Measurements from ENCODE around the gene CDC27. TPM values are rescaled to one million over a fixed set of nuclear protein-coding genes. Genes with fewer than 3 reads are reported as not detected.
A peak's percentile ranks its signal among the peaks of the same experiment; 100 is the strongest.

CDC27 gene
- total and polyA plus RNA-seq, 2 donors (not counting 3 experiments of a cell fraction or from before 2014, with no cell fraction given) = 76.1 to 172 TPM

DNA sequence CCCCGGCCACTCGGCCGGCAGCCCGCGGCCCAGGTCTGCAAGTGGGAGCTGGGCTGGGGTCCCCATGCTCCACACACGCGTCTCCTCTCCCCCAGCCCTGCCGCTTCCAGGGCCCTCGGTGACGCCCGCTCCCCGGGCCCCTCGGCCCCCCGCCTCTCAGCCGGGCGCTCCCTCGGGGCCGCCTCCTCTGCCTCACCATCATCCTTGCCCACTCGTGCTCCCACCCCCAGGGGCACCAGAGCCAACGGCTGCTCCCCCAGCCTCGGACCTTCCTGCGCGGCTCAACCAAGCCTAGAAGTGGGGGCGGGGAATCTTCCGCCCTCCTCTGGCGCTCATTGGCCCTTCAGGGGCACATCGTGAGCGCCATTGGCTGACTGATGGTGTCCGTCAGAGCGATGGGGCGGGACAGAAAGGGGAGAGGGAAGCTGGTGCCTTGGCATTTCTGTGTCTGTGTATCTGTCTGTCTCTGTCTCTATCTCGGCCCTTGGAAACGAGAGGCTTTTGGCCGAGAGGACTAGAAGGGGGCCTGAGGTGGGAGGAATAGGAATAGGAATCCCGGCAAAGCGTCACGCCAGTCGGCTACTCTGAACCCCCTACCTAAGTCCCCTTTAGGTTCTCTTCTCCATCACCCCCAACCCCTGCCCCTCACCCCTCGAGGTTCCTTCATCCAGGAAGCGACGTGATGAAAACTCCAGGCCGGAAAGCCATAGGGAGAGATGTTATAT, 88.9 kb downstream of the CDC27 start:
- peaks cover 14% of the 10 kb centered on the region for H3K79me2 ChIP-seq (ENCODE audit: control insufficient read depth, insufficient read depth, low read length)
- TF ChIP-seq EZH2 (IDR thresholded peaks at IDR 0.05; ENCODE audit: borderline replicate concordance, low read depth, low read length, severe bottlenecking) = no peak
- peak; percentile 49 for TF ChIP-seq POLR2A (IDR thresholded peaks at IDR 0.05; ENCODE audit: low read depth, low read length)
- no peak for TF ChIP-seq MYC (IDR thresholded peaks at IDR 0.05; ENCODE audit: low read depth, low read length)
- TF ChIP-seq POLR2AphosphoS5 (IDR thresholded peaks at IDR 0.05; ENCODE audit: insufficient read depth, low read depth, low read length) = peak; percentile 38
- TF ChIP-seq, protein P1, sequence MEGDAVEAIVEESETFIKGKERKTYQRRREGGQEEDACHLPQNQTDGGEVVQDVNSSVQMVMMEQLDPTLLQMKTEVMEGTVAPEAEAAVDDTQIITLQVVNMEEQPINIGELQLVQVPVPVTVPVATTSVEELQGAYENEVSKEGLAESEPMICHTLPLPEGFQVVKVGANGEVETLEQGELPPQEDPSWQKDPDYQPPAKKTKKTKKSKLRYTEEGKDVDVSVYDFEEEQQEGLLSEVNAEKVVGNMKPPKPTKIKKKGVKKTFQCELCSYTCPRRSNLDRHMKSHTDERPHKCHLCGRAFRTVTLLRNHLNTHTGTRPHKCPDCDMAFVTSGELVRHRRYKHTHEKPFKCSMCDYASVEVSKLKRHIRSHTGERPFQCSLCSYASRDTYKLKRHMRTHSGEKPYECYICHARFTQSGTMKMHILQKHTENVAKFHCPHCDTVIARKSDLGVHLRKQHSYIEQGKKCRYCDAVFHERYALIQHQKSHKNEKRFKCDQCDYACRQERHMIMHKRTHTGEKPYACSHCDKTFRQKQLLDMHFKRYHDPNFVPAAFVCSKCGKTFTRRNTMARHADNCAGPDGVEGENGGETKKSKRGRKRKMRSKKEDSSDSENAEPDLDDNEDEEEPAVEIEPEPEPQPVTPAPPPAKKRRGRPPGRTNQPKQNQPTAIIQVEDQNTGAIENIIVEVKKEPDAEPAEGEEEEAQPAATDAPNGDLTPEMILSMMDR (IDR thresholded peaks at IDR 0.05; ENCODE audit: extremely low read depth in 1 of 2, insufficient read depth in 1 of 2, low read depth in 1 of 2, low read length in 2 of 2) = no peak
- TF ChIP-seq GATA2 (IDR thresholded peaks at IDR 0.05; ENCODE audit: insufficient read depth, insufficient read length, low read depth, low read length) = no peak
- no peak for TF ChIP-seq MAX (IDR thresholded peaks at IDR 0.05; ENCODE audit: insufficient read depth, insufficient read length)
- no peak for TF ChIP-seq JUN (IDR thresholded peaks at IDR 0.05; ENCODE audit: borderline replicate concordance, insufficient read depth, insufficient read length, low read depth)
- no peak for TF ChIP-seq FOS (IDR thresholded peaks at IDR 0.05; ENCODE audit: borderline replicate concordance, insufficient read depth, low read length)
- DNase-seq (ENCODE audit: low read depth, low spot score) = peak; percentile 91
- H3K4me1 ChIP-seq (ENCODE audit: control insufficient read depth, extremely low read depth, insufficient read depth, low read length) = peaks cover 5% of the 10 kb centered on the region
- dilution Hi-C loops (cut with MboI; ENCODE audit: extremely low pct_ligation_motif_present, low sequenced_read_pairs) = no loop called here
- BruUV-seq (replicated peaks) = no TSS peak
- intact Hi-C loops (cut with micrococcal nuclease) = no loop called here
- ChIA-PET CTCF (no interaction called here), POLR2A (interaction anchor here (0.6 kb wide), 1 partner anchor 383 kb away, joined by 3 read pairs; no protein-coding TSS in a partner anchor)
- H3K9ac ChIP-seq (replicated peaks; ENCODE audit: extremely low read depth, insufficient read depth, low read length) = peak overlapping the region; percentile 80
- H3K27ac ChIP-seq (ENCODE audit: insufficient read depth, low read depth, low read length) = peak overlapping the region; percentile 24
- peak overlapping the region; percentile 61 to 86 (median 83) for H3K4me3 ChIP-seq (replicated peaks in 1 of 3; ENCODE audit: insufficient read depth in 1 of 3, low read depth in 1 of 3, low read length in 3 of 3)
- no peaks in the 10 kb centered on the region for H3K9me3 ChIP-seq (replicated peaks; ENCODE audit: control insufficient read depth, insufficient read depth, low read length)
- H3K27me3 ChIP-seq (ENCODE audit: control insufficient read depth in 2 of 2, insufficient read depth in 2 of 2, low read length in 2 of 2) = no peaks in the 10 kb centered on the region
- no peaks in the 10 kb centered on the region for H3K36me3 ChIP-seq (ENCODE audit: control insufficient read depth in 2 of 2, extremely low read depth in 1 of 2, insufficient read depth in 2 of 2, low read length in 2 of 2)
- H2AFZ ChIP-seq (ENCODE audit: low read depth, low read length) = peak overlapping the region; percentile 94
- FAIRE-seq = peak; percentile 87
- no peaks in the 10 kb centered on the region for H4K20me1 ChIP-seq (replicated peaks; ENCODE audit: control insufficient read depth, extremely low read depth, insufficient read depth, low read length)
- H3K9me1 ChIP-seq (replicated peaks; ENCODE audit: control insufficient read depth, extremely low read depth, insufficient read depth, low read length) = no peaks in the 10 kb centered on the region
- H3K4me2 ChIP-seq (ENCODE audit: insufficient read depth, low read length) = peak overlapping the region; percentile 77
